Endothelial cell of umbilical vein (primary cell): ENCODE results near the gene PLOD1. TPM values are rescaled to one million over a fixed set of nuclear protein-coding genes. Genes with fewer than 3 reads are reported as not detected.

Experiments
- BruUV-seq: library from RNA; stranded (reverse); fragments of 400-500 nt; replicated peaks from 2 replicates; lab custom pipeline; 2021; lab: Mats Ljungman, UMichigan
- CTCF ChIA-PET: fragments of 300-600, 350-600 bp; sonication (Branson Sonifier 250); formaldehyde crosslinking; loops from one replicate; lab custom pipeline; 2021; ENCODE audit warnings: antibody characterized with exemption, inconsistent platforms; lab: Charles Lee
- POLR2A ChIA-PET: fragments of 300-600, 350-600 bp; sonication (Branson Sonifier 250); formaldehyde crosslinking; loops from one replicate; lab custom pipeline; 2021; ENCODE audit warnings: antibody characterized with exemption, inconsistent platforms; lab: Charles Lee
- DNase-seq: peaks from one replicate; pipeline ENCODE4 v3.0.0-alpha.2; 2011; ENCODE audit warnings: low read depth, low spot score
- FAIRE-seq: peaks from 2 replicates; lab custom pipeline; 2011; peaks lifted over from hg19 to GRCh38; lab: Jason Lieb, UNC
- H2AFZ ChIP-seq: 2 replicates; pipeline ENCODE4 v1.6.0; 2012; ENCODE audit warnings: low read depth, low read length, control low read depth, inconsistent platforms
- H3K27ac ChIP-seq: 2 replicates; pipeline ENCODE4 v1.5.1; 2011; ENCODE audit warnings: low read depth, mild to moderate bottlenecking, control low read depth, low read length, moderate library complexity; ENCODE audit not compliant: insufficient read depth
- H3K27me3 ChIP-seq, 2 experiments: 2 replicates each; pipeline versions ENCODE4 v1.6.0 to v1.6.1; 2011; ENCODE audit warnings: low read length in 2 of 2, mixed read lengths in 1 of 2; ENCODE audit not compliant: control insufficient read depth in 2 of 2, insufficient read depth in 2 of 2
- H3K36me3 ChIP-seq, 2 experiments: 2 replicates in 1 of 2; 3 replicates in 1 of 2; pipeline ENCODE4 v1.5.1; 2011; ENCODE audit warnings: low read length in 2 of 2, mild to moderate bottlenecking in 1 of 2, moderate library complexity in 1 of 2; ENCODE audit not compliant: control insufficient read depth in 2 of 2, insufficient read depth in 2 of 2; ENCODE audit errors: extremely low read depth in 1 of 2
- H3K4me1 ChIP-seq: 3 replicates; pipeline ENCODE4 v1.5.1; 2011; ENCODE audit warnings: mild to moderate bottlenecking, low read length; ENCODE audit not compliant: control insufficient read depth, insufficient read depth; ENCODE audit errors: extremely low read depth
- H3K4me2 ChIP-seq: 2 replicates; pipeline ENCODE4 v1.6.1; 2011; ENCODE audit warnings: low read length, control low read depth, mixed read lengths; ENCODE audit not compliant: insufficient read depth
- H3K4me3 ChIP-seq, 3 experiments: fragments of 200-600 bp in 1 of 3; sonication (generic), shearing (Covaris generic) in 1 of 3; replicated peaks in 1 of 3; 2 replicates each; pipeline ENCODE4 v1.5.1; 2011 to 2016; ENCODE audit warnings: control low read depth in 3 of 3, low read length in 3 of 3, mild to moderate bottlenecking in 2 of 3, inconsistent platforms in 1 of 3, low read depth in 1 of 3, moderate library complexity in 1 of 3; ENCODE audit not compliant: insufficient read depth in 1 of 3
- H3K79me2 ChIP-seq: 2 replicates; pipeline ENCODE4 v1.6.0; 2012; ENCODE audit warnings: low read length, inconsistent platforms; ENCODE audit not compliant: control insufficient read depth, insufficient read depth
- H3K9ac ChIP-seq: replicated peaks from 2 replicates; pipeline ENCODE3; 2011; ENCODE audit warnings: low read length, control low read depth; ENCODE audit not compliant: insufficient read depth; ENCODE audit errors: extremely low read depth
- H3K9me1 ChIP-seq: replicated peaks from 3 replicates; pipeline ENCODE4 v1.6.0; 2011; ENCODE audit warnings: mild to moderate bottlenecking, low read length; ENCODE audit not compliant: control insufficient read depth, insufficient read depth; ENCODE audit errors: extremely low read depth
- H3K9me3 ChIP-seq: replicated peaks from 2 replicates; pipeline ENCODE4 v1.5.1; 2012; ENCODE audit warnings: low read length, inconsistent platforms; ENCODE audit not compliant: control insufficient read depth, insufficient read depth
- H4K20me1 ChIP-seq: replicated peaks from 2 replicates; pipeline ENCODE3; 2011; ENCODE audit warnings: mild to moderate bottlenecking, low read length; ENCODE audit not compliant: control insufficient read depth, insufficient read depth; ENCODE audit errors: extremely low read depth
- CTCF ChIP-seq, 2 donors: IDR thresholded peaks; 1 replicate in 1 of 2; 2 replicates in 1 of 2; pipeline ENCODE4 v1.5.1; 2011; ENCODE audit warnings: low read length in 2 of 2, mild to moderate bottlenecking in 2 of 2, moderate library complexity in 2 of 2, control low read depth in 1 of 2, inconsistent platforms in 1 of 2, low read depth in 1 of 2; ENCODE audit not compliant: insufficient read depth in 1 of 2; ENCODE audit errors: extremely low read depth in 1 of 2
- EZH2 ChIP-seq: IDR thresholded peaks from 2 replicates; pipeline ENCODE4 v1.6.1; 2012; ENCODE audit warnings: borderline replicate concordance, low read depth, mild to moderate bottlenecking, moderate library complexity, low read length, inconsistent platforms; ENCODE audit not compliant: severe bottlenecking
- FOS ChIP-seq: IDR thresholded peaks from 2 replicates; pipeline ENCODE4 v1.6.1; 2011; ENCODE audit warnings: mild to moderate bottlenecking, low read length, moderate library complexity, borderline replicate concordance; ENCODE audit not compliant: insufficient read depth
- GATA2 ChIP-seq: IDR thresholded peaks from 2 replicates; pipeline ENCODE4 v1.7.0; 2011; ENCODE audit warnings: low read depth, mild to moderate bottlenecking, moderate library complexity, mixed read lengths, low read length; ENCODE audit not compliant: insufficient read length, insufficient read depth
- JUN ChIP-seq: IDR thresholded peaks from 2 replicates; pipeline ENCODE4 v1.6.1; 2011; ENCODE audit warnings: borderline replicate concordance, low read depth; ENCODE audit not compliant: insufficient read length, insufficient read depth
- MYC ChIP-seq: IDR thresholded peaks from one replicate; pipeline ENCODE4 v1.6.1; 2011; ENCODE audit warnings: mild to moderate bottlenecking, low read depth, low read length
- POLR2A ChIP-seq: IDR thresholded peaks from 2 replicates; pipeline ENCODE4 v1.6.1; 2012; ENCODE audit warnings: low read depth, mild to moderate bottlenecking, control low read depth, low read length
- POLR2AphosphoS5 ChIP-seq: IDR thresholded peaks from 2 replicates; pipeline ENCODE4 v1.6.1; 2012; ENCODE audit warnings: low read depth, mild to moderate bottlenecking, control low read depth, low read length, moderate library complexity; ENCODE audit not compliant: insufficient read depth
- dilution Hi-C: fragments of 300-500 bp; cut with MboI; formaldehyde crosslinking; loops from one replicate; pipeline ENCODE4 v1.15.0; 2019; ENCODE audit warnings: low sequenced_read_pairs; ENCODE audit not compliant: extremely low pct_ligation_motif_present
- intact Hi-C: fragments of 100-400 bp; cut with micrococcal nuclease; formaldehyde crosslinking; loops from one replicate; pipeline ENCODE4 v1.10.0; 2022
- polyA plus RNA-seq, 4 experiments: library from polyadenylated mRNA; depleted of rRNA in 3 of 4; stranded (reverse) in 3 of 4; unstranded in 1 of 4; fragments of >200 nt; gene quantifications; 2 replicates each; pipeline versions ENCODE4 v1.2.1 to v1.2.3, GENCODE V29; 2011 to 2012; ENCODE audit warnings: missing spikeins in 1 of 4
- total RNA-seq: library from RNA; stranded (reverse); gene quantifications from 2 replicates; pipeline ENCODE4 v1.2.3, GENCODE V29; 2021
- TF ChIP-seq, protein P1 (sequence below): IDR thresholded peaks from 2 replicates; pipeline ENCODE4 v1.6.1; 2011; ENCODE audit not compliant: insufficient read depth, insufficient read length

Gene PLOD1
- total and polyA plus RNA-seq, 2 donors (not counting 3 experiments of a cell fraction or from before 2014, with no cell fraction given): 260 to 412 TPM

DNA sequence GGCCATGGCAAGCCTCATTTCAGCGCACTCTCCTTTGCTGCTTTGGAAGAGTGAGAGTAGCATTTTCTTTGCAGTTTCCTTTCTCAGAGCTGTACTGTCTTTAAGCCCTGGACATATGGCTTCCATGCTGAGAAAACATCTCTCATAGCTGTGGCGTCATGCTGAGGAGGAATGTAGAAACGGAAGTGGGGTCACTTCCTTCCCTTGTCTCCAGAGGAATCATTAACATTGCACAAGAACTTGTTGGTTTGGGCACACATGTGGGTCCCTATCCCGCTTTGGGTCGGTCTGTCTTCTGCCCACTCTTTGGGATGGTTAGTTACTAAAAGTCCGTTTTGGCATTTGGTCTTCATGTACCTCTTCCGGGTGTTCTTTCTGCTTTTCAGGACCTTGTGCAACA, 51.3 kb downstream of the PLOD1 start:
- intact Hi-C loops (no loop called here), dilution Hi-C loops (no loop called here)
- Histone ChIP-seq H3K9me3 (no peaks in the 10 kb centered on the region), H3K4me1 (peaks cover 23% of the 10 kb centered on the region), H3K27ac (peak overlapping the region; percentile 86), H3K36me3 (peaks cover 11 to 31% of the 10 kb centered on the region in 2 experiments), H3K9ac (peak overlapping the region; percentile 53), H3K79me2 (peaks cover 66% of the 10 kb centered on the region), H4K20me1 (no peaks in the 10 kb centered on the region), H3K4me3 (peak overlapping the region in 1 of 3 experiments; percentile 10), H3K27me3 (no peaks in the 10 kb centered on the region), H2AFZ (no peak overlapping the region), H3K9me1 (no peaks in the 10 kb centered on the region), H3K4me2 (peak overlapping the region; percentile 84)
- BruUV-seq: no TSS peak
- TF ChIP-seq JUN (no peak), POLR2AphosphoS5 (no peak), POLR2A (no peak), FOS (no peak), MYC (no peak), CTCF (IDR thresholded peaks at IDR 0.05; ENCODE audit: extremely low read depth in 1 of 2, insufficient read depth in 1 of 2, low read depth in 1 of 2, low read length in 2 of 2) (no peak), GATA2 (no peak), EZH2 (no peak)
- TF ChIP-seq, protein P1, sequence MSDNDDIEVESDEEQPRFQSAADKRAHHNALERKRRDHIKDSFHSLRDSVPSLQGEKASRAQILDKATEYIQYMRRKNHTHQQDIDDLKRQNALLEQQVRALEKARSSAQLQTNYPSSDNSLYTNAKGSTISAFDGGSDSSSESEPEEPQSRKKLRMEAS: no peak
- DNase-seq (no peak), FAIRE-seq (peak; percentile 66)
- ChIA-PET POLR2A (interaction anchor here (1.1 to 2.5 kb wide), 2 partner anchors 76 to 78 kb away, joined by 5 to 8 read pairs; no protein-coding TSS in a partner anchor), CTCF (interaction anchor here (0.7 to 1.4 kb wide), 2 partner anchors 19 to 921 kb away, joined by 3 to 4 read pairs; no protein-coding TSS in a partner anchor)
